GM23248 (cell line): ENCODE measurements around the gene KIF17. TPM values are rescaled to one million over a fixed set of nuclear protein-coding genes. Genes with fewer than 3 reads are reported as not detected.

Experiments used
- DNase-seq: peaks from one replicate; pipeline ENCODE4 v3.0.0-alpha.2; 2015
- H2AFZ ChIP-seq: fragments of 200-600 bp; sonication (generic); 2 replicates; pipeline ENCODE4 v1.6.1; 2016; ENCODE audit warnings: antibody characterized with exemption
- H3F3A ChIP-seq: fragments of 200-600 bp; sonication (generic); 2 replicates; pipeline ENCODE4 v1.6.1; 2016; ENCODE audit warnings: mild to moderate bottlenecking, antibody characterized with exemption, mixed run types; ENCODE audit not compliant: insufficient read depth
- H3K27ac ChIP-seq: fragments of 200-600 bp; sonication (generic); 2 replicates; pipeline ENCODE4 v1.5.1; 2016; ENCODE audit warnings: mild to moderate bottlenecking
- H3K27me3 ChIP-seq: fragments of 200-600 bp; sonication (generic); replicated peaks from 2 replicates; pipeline ENCODE4 v1.6.1; 2016; ENCODE audit warnings: mild to moderate bottlenecking; ENCODE audit not compliant: insufficient read depth
- H3K36me3 ChIP-seq: fragments of 200-600 bp; sonication (generic); 2 replicates; pipeline ENCODE4 v1.6.1; 2016; ENCODE audit warnings: low read depth, mild to moderate bottlenecking
- H3K4me1 ChIP-seq: fragments of 200-600 bp; sonication (generic); 2 replicates; pipeline ENCODE4 v1.6.1; 2016; ENCODE audit warnings: mild to moderate bottlenecking; ENCODE audit not compliant: insufficient read depth
- H3K4me2 ChIP-seq: fragments of 200-600 bp; sonication (generic); one replicate; pipeline ENCODE4 v1.6.1; 2016; ENCODE audit warnings: mild to moderate bottlenecking; ENCODE audit not compliant: unreplicated experiment
- H3K4me3 ChIP-seq: fragments of 200-600 bp; sonication (generic); 2 replicates; pipeline ENCODE4 v1.5.1; 2016; ENCODE audit warnings: mild to moderate bottlenecking
- H3K79me2 ChIP-seq: fragments of 200-600 bp; sonication (generic); 2 replicates; pipeline ENCODE4 v1.6.1; 2016; ENCODE audit warnings: mild to moderate bottlenecking; ENCODE audit not compliant: insufficient read depth
- H3K9ac ChIP-seq: fragments of 200-600 bp; sonication (generic); 2 replicates; pipeline ENCODE4 v1.6.1; 2016; ENCODE audit warnings: mild to moderate bottlenecking
- H3K9me2 ChIP-seq: fragments of 200-600 bp; sonication (generic); 2 replicates; pipeline ENCODE4 v1.6.1; 2016; ENCODE audit warnings: mixed run types, mild to moderate bottlenecking, moderate library complexity; ENCODE audit not compliant: insufficient read depth
- H3K9me3 ChIP-seq: fragments of 200-600 bp; sonication (generic); one replicate; pipeline ENCODE4 v1.6.1; 2017; ENCODE audit warnings: low read depth
- H4K20me1 ChIP-seq: fragments of 200-600 bp; sonication (generic); 2 replicates; pipeline ENCODE4 v1.6.0; 2016; ENCODE audit not compliant: insufficient read depth
- EZH2 ChIP-seq: fragments of 200-600 bp; sonication (generic); IDR thresholded peaks from 2 replicates; pipeline ENCODE4 v1.6.1; 2018; ENCODE audit warnings: antibody characterized with exemption, mild to moderate bottlenecking; ENCODE audit not compliant: insufficient read depth, poor library complexity, severe bottlenecking
- EZH2phosphoT487 ChIP-seq: fragments of 200-600 bp; sonication (generic); IDR thresholded peaks from 2 replicates; pipeline ENCODE4 v1.6.1; 2018; ENCODE audit warnings: antibody characterized with exemption, moderate library complexity, mild to moderate bottlenecking, low read depth; ENCODE audit not compliant: insufficient read depth
- WGBS, 2 experiments: methylation state at CpG; one replicate each; pipeline ENCODE4 v1.1.6; 2015 to 2017; ENCODE audit warnings: low lambda C conversion rate in 2 of 2, low coverage in 1 of 2; ENCODE audit errors: missing lambda C conversion rate in 2 of 2; 5-methylcytosine and 5-hydroxymethylcytosine counted together
- in situ Hi-C: fragments of 300-500 bp; cut with MboI; formaldehyde crosslinking; loops from 2 replicates; pipeline ENCODE4 v1.15.0; 2020
- polyA plus RNA-seq: library from polyadenylated mRNA; unstranded; fragments of >200 nt; fragmentation: Nextera tagmentation; extraction: Ambion mirVana; gene quantifications from 2 replicates; pipeline ENCODE4 v1.2.1, GENCODE V29; 2016
- total RNA-seq: library from RNA; depleted of rRNA; stranded (reverse); fragments of >200 nt; shearing (Covaris generic); gene quantifications from 2 replicates; pipeline ENCODE4 v1.2.3, GENCODE V29; 2014

Gene KIF17
- total and polyA plus RNA-seq, 2 experiments from 2014 or later: 0.11 to 0.31 TPM

DNA sequence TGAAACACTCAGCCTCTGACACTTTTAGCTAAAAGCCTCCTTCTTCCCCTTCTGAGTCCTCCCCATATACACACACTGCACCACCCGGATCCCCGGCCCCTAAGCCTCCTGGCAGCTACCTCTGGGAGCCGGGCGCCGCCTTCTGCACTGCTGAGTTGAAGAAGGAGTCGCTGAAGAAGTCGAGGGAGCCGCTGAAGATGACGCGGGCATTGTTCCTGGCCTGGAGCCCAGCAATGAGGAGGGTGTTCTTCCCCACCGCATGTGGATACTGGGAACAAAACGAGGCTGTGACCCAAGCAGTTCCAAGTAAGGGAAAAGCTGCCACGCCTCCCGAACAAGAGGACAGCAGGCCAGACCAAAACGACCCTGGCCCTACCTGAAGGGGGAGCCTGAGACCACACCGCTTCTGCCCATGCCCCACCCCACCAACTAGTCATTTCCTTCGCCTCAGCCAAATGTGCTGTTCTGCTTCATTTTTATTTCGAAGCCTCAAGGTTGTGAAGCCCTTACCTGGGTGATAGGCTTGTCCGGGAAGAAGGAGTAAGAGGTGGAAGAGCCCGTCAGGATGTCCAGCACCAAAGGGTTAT lies 63.6 kb downstream of the KIF17 start:
- Histone ChIP-seq H3K9me3 (no peaks in the 10 kb centered on the region), H4K20me1 (no peaks in the 10 kb centered on the region), H2AFZ (no peak overlapping the region), H3K36me3 (peaks cover 22% of the 10 kb centered on the region; the same call in 1 of the 2 replicates), H3K9me2 (no peaks in the 10 kb centered on the region), H3F3A (peaks cover 12% of the 10 kb centered on the region; the same call in 1 of the 2 replicates), H3K9ac (no peak overlapping the region), H3K27me3 (no peaks in the 10 kb centered on the region), H3K79me2 (peaks cover 35% of the 10 kb centered on the region), H3K27ac (no peak overlapping the region), H3K4me3 (no peak overlapping the region), H3K4me1 (no peaks in the 10 kb centered on the region), H3K4me2 (no peak overlapping the region)
- WGBS, 2 experiments: 86 to 87% methylated on average over 17 to 20 of the region's 20 CpGs
- DNase-seq: no peak
- no peak for TF ChIP-seq EZH2
- TF ChIP-seq EZH2phosphoT487: no peak
- in situ Hi-C loops: no loop called here

DNA sequence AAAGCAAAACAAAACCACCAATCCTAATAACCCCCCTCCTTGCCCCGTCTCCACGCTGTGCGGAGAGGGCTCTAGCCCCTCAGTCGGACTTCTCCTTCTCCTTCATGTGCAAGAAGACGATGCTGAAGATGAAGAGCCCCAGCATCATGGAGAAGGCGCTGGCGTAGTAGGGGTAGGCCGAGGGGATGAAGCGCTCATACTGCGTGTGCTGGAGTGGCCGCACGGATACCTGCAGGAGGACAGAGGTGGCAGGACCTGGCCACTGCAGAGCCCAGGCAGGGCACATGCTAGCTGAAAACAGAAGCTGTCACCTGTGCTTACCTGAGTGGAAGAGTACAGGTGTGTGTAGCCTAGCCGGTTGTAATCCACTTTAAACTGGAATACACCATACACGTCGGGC lies 65.5 kb downstream of the KIF17 start:
- Histone ChIP-seq H3K9ac (no peak overlapping the region), H3K9me3 (no peaks in the 10 kb centered on the region), H3K27me3 (no peaks in the 10 kb centered on the region), H3K4me2 (no peak overlapping the region), H3K36me3 (peaks cover 33% of the 10 kb centered on the region; the same call in 1 of the 2 replicates), H3K79me2 (peaks cover 16% of the 10 kb centered on the region), H3K4me1 (no peaks in the 10 kb centered on the region), H3K27ac (no peak overlapping the region), H3K4me3 (no peak overlapping the region), H2AFZ (no peak overlapping the region), H4K20me1 (no peaks in the 10 kb centered on the region), H3F3A (peaks cover 12% of the 10 kb centered on the region; the same call in 1 of the 2 replicates), H3K9me2 (no peaks in the 10 kb centered on the region)
- TF ChIP-seq EZH2 (no peak), EZH2phosphoT487 (no peak)
- DNase-seq: no peak
- 95 to 97% methylated on average over 15 of the region's 15 CpGs for WGBS, 2 experiments
- in situ Hi-C loops: no loop called here

DNA sequence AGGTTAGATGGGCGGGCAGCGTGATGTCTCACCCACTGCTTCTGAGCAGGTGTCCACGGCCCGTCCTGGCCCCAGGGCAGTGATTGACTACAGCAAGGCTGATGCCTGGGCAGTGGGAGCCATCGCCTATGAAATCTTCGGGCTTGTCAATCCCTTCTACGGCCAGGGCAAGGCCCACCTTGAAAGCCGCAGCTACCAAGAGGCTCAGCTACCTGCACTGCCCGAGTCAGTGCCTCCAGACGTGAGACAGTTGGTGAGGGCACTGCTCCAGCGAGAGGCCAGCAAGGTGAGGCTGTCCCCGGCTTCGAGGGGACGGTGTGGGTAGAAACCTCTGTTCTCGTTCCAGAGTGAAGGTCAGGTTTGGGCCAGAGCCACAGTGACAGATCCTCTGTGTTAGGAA lies 68.9 kb downstream of the KIF17 start:
- no peaks in the 10 kb centered on the region for H3K4me1 ChIP-seq
- H3K4me3 ChIP-seq: no peak overlapping the region
- 84 to 87% methylated on average over 14 to 15 of the region's 15 CpGs for WGBS, 2 experiments
- DNase-seq: no peak
- no peak overlapping the region for H3K9ac ChIP-seq
- H3K27me3 ChIP-seq: no peaks in the 10 kb centered on the region
- no peaks in the 10 kb centered on the region for H3K9me2 ChIP-seq
- in situ Hi-C loops: no loop called here
- H4K20me1 ChIP-seq: no peaks in the 10 kb centered on the region
- H2AFZ ChIP-seq: no peak overlapping the region
- H3F3A ChIP-seq: peaks cover 12% of the 10 kb centered on the region; the same call in 1 of the 2 replicates
- peaks cover 50% of the 10 kb centered on the region; the same call in 1 of the 2 replicates for H3K36me3 ChIP-seq
- no peaks in the 10 kb centered on the region for H3K79me2 ChIP-seq
- no peak overlapping the region for H3K4me2 ChIP-seq
- TF ChIP-seq EZH2phosphoT487 (no peak), EZH2 (no peak)
- H3K9me3 ChIP-seq: no peaks in the 10 kb centered on the region
- no peak overlapping the region for H3K27ac ChIP-seq

DNA sequence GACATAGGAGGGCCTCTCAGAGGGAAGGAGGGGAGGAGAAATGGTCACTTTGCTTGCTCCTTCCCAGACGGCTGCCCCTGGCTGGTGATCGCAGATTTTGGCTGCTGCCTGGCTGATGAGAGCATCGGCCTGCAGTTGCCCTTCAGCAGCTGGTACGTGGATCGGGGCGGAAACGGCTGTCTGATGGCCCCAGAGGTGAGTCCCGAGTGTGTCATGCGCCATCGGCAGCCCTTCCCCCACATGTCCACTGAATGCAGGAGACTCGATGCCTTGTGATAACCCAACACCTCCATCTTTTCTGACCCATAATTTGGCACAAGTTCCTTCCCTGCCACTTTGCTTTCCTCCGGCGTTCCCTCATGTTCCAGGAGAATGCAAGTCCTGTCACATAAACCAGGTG lies 69.4 kb downstream of the KIF17 start:
- no peak overlapping the region for H3K27ac ChIP-seq
- in situ Hi-C loops: no loop called here
- no peak overlapping the region for H3K4me3 ChIP-seq
- 90 to 91% methylated on average over 13 of the region's 13 CpGs for WGBS, 2 experiments
- TF ChIP-seq EZH2 (no peak), EZH2phosphoT487 (no peak)
- no peaks in the 10 kb centered on the region for H3K79me2 ChIP-seq
- no peak overlapping the region for H2AFZ ChIP-seq
- H4K20me1 ChIP-seq: no peaks in the 10 kb centered on the region
- H3K4me2 ChIP-seq: no peak overlapping the region
- no peaks in the 10 kb centered on the region for H3K4me1 ChIP-seq
- H3F3A ChIP-seq: peaks cover 12% of the 10 kb centered on the region; the same call in 1 of the 2 replicates
- no peak for DNase-seq
- H3K27me3 ChIP-seq: no peaks in the 10 kb centered on the region
- no peaks in the 10 kb centered on the region for H3K9me2 ChIP-seq
- H3K9me3 ChIP-seq: no peaks in the 10 kb centered on the region
- H3K36me3 ChIP-seq: peaks cover 51% of the 10 kb centered on the region; the same call in 1 of the 2 replicates
- H3K9ac ChIP-seq: no peak overlapping the region
